Suprapubic skin (tissue), 4 donors: ENCODE measurements around the gene NKAIN1. TPM values are rescaled to one million over a fixed set of nuclear protein-coding genes. Genes with fewer than 3 reads are reported as not detected.

ENCODE experiments used
- DNase-seq, 2 donors: peaks; one replicate each; pipeline ENCODE4 v3.0.0-alpha.2; 2019; ENCODE audit warnings: low spot score in 2 of 2
- H3K27ac ChIP-seq: fragments of 200-600 bp; sonication (generic); one replicate; pipeline ENCODE4 v1.5.1; 2019
- H3K27me3 ChIP-seq: fragments of 200-600 bp; sonication (generic); one replicate; pipeline ENCODE4 v1.5.1; 2019
- H3K36me3 ChIP-seq: fragments of 200-600 bp; sonication (generic); one replicate; pipeline ENCODE4 v1.5.1; 2019
- H3K4me1 ChIP-seq: fragments of 200-600 bp; sonication (generic); one replicate; pipeline ENCODE4 v1.5.1; 2019
- H3K4me3 ChIP-seq: fragments of 200-600 bp; sonication (generic); one replicate; pipeline ENCODE4 v1.5.1; 2019; ENCODE audit warnings: mild to moderate bottlenecking
- H3K9me3 ChIP-seq: fragments of 200-600 bp; sonication (generic); one replicate; pipeline ENCODE4 v1.5.1; 2019
- EP300 ChIP-seq: sonication (generic); formaldehyde crosslinking; IDR thresholded peaks from one replicate; pipeline ENCODE4 v1.6.1; 2017; ENCODE audit warnings: antibody characterized with exemption
- POLR2A ChIP-seq, 2 donors: fragments of 450-650 bp; IDR thresholded peaks; one replicate each; pipeline ENCODE4 v1.6.1; 2017; ENCODE audit warnings: antibody characterized with exemption in 2 of 2, mild to moderate bottlenecking in 2 of 2, moderate library complexity in 2 of 2
- POLR2AphosphoS5 ChIP-seq, 3 donors: sonication (generic); formaldehyde crosslinking; IDR thresholded peaks; one replicate each; pipeline ENCODE4 v1.6.1; 2017; ENCODE audit warnings: antibody characterized with exemption in 3 of 3
- WGBS: methylation state at CpG from one replicate; pipeline ENCODE4 v1.1.5; 2018; 5-methylcytosine and 5-hydroxymethylcytosine counted together
- total RNA-seq, 4 donors: library from RNA; depleted of rRNA; stranded (reverse); fragments of >200 nt; gene quantifications; one replicate each; pipeline ENCODE4 v1.1.0, GENCODE V29; 2016
- TF ChIP-seq, protein P1 (sequence below), 2 donors: fragments of 200-600 bp in 1 of 2; fragments of 450-650 bp in 1 of 2; sonication (generic) in 1 of 2; IDR thresholded peaks; one replicate each; pipeline ENCODE4 v1.5.1; 2016 to 2019; ENCODE audit warnings: antibody characterized with exemption in 2 of 2, mild to moderate bottlenecking in 1 of 2, moderate library complexity in 1 of 2

NKAIN1 gene
- total RNA-seq, 4 donors from 2014 or later, result 0.64 to 2.5 (median 1.5) TPM

DNA sequence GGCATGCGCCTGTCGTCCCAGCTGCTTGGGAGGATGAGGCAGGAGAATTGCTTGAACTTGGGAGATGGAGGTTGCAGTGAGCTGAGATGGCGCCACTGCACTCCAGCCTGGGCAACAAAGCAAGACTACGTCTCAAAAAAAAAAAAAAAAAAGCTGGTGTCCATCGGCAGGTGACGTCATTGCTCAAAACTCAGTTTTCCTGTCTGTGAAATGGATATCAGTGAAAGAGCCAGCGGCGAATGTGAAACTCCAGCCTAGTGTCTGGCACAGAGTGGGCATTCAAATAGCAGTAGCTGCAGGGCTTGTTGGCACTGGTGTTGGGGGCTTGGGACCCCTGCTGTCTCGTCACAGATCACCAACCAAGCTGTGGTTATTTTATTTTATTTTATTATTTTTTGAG, 75.8 kb downstream of the NKAIN1 start:
- Histone ChIP-seq H3K27me3 (no peaks in the 10 kb centered on the region), H3K9me3 (no peaks in the 10 kb centered on the region), H3K4me3 (no peak overlapping the region), H3K36me3 (no peaks in the 10 kb centered on the region), H3K27ac (no peak overlapping the region), H3K4me1 (peaks cover 3% of the 10 kb centered on the region)
- TF ChIP-seq, protein P1, sequence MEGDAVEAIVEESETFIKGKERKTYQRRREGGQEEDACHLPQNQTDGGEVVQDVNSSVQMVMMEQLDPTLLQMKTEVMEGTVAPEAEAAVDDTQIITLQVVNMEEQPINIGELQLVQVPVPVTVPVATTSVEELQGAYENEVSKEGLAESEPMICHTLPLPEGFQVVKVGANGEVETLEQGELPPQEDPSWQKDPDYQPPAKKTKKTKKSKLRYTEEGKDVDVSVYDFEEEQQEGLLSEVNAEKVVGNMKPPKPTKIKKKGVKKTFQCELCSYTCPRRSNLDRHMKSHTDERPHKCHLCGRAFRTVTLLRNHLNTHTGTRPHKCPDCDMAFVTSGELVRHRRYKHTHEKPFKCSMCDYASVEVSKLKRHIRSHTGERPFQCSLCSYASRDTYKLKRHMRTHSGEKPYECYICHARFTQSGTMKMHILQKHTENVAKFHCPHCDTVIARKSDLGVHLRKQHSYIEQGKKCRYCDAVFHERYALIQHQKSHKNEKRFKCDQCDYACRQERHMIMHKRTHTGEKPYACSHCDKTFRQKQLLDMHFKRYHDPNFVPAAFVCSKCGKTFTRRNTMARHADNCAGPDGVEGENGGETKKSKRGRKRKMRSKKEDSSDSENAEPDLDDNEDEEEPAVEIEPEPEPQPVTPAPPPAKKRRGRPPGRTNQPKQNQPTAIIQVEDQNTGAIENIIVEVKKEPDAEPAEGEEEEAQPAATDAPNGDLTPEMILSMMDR (IDR thresholded peaks at IDR 0.05), result no peak
- TF ChIP-seq EP300 (no peak), POLR2AphosphoS5 (IDR thresholded peaks at IDR 0.05) (no peak), POLR2A (IDR thresholded peaks at IDR 0.05) (no peak)
- 85% methylated on average over 9 of the region's 9 CpGs for WGBS
- DNase-seq, result no peak

DNA sequence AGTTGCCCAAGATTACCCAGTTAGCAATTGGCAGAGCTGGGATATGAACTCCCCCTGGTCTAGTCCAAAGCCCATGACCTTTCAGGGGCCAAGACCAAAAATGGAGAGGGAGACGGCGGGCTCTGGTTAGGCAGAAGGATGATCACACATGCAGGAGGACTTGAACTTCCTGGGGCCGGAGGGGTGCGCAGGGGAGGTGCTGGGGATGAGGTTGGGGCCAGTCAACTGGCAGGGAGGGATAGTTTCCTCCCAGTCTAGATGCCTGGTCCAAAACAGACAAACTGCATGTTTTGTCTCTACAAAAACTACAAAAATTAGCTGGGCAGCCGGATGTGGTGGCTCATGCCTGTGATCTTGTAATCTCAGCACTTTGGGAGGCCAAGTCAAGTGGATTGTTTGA, 78.1 kb downstream of the NKAIN1 start:
- Histone ChIP-seq H3K27ac (no peak overlapping the region), H3K9me3 (no peaks in the 10 kb centered on the region), H3K4me3 (no peak overlapping the region), H3K4me1 (peaks cover 3% of the 10 kb centered on the region), H3K36me3 (no peaks in the 10 kb centered on the region), H3K27me3 (no peaks in the 10 kb centered on the region)
- 92% methylated on average over 5 of the region's 5 CpGs for WGBS
- DNase-seq, result no peak
- no peak for TF ChIP-seq POLR2AphosphoS5 (IDR thresholded peaks at IDR 0.05)
- TF ChIP-seq, protein P1 (IDR thresholded peaks at IDR 0.05), result no peak
- TF ChIP-seq POLR2A (IDR thresholded peaks at IDR 0.05), result no peak
- no peak for TF ChIP-seq EP300

DNA sequence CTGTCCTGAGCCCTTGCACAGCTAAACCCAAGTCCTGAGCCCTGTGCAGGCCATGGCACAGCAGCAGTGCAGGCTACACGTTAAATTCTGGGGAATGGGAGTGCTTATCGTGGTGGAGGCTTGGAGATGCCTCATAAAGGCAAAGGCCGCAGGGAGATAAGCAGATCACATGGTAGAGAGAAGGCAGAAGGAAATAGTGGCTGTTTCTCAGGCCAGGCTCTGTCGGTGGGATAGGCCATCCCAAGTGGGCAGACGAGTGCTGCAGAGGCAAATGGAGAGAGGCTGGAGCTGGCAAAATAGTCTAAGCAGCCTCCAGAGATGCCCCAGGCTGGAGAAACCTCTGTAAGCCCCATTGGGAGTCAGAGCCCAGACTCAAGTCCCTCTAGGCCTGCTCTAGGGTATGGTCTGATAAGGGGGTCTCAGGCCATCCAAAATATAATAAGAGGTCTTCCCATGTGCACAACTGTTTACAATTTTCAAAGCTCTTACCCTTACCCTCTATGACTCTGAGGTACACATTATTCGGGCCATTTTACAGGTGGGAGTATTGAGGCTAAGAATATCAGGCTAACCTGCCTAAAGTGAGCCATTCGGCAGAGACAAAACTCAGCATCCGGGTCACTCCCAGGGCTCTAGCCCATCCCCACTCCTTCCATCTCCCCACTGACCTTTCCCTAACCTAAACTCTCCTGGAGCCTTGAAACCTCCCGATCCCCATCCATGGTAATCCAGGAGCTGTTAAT, 79.6 kb downstream of the NKAIN1 start:
- TF ChIP-seq POLR2AphosphoS5 (IDR thresholded peaks at IDR 0.05), result no peak
- no peak for TF ChIP-seq POLR2A (IDR thresholded peaks at IDR 0.05)
- TF ChIP-seq EP300, result no peak
- TF ChIP-seq, protein P1 (IDR thresholded peaks at IDR 0.05), result no peak
- H3K36me3 ChIP-seq, result no peaks in the 10 kb centered on the region
- no peak overlapping the region for H3K4me3 ChIP-seq
- no peaks in the 10 kb centered on the region for H3K9me3 ChIP-seq
- no peak for DNase-seq
- H3K27ac ChIP-seq, result no peak overlapping the region
- peaks cover 13% of the 10 kb centered on the region for H3K4me1 ChIP-seq
- 82% methylated on average over 9 of the region's 9 CpGs for WGBS
- H3K27me3 ChIP-seq, result no peaks in the 10 kb centered on the region

DNA sequence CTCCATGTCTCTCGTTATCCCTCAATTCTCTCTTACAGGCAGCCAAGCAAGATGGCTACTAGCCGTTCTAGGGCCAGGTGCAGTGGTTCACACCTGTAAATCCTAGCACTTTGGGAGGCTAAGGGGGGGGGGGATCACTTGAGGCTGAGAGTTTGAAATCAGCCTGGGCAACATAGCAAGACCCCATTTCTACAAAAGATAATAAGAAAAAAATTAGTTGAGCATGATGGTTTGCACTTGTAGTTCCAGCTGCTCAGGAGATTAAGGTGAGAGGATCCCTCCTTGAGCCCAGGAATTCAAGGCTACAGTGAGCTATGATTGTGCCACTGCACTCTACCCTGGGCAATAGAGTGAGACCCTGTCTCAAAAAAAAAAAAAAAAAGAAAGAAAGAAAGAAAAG, 80.4 kb downstream of the NKAIN1 start:
- no peak for DNase-seq
- no peaks in the 10 kb centered on the region for H3K27me3 ChIP-seq
- WGBS, result 94% methylated on average over 2 of the region's 2 CpGs
- no peak for TF ChIP-seq POLR2AphosphoS5 (IDR thresholded peaks at IDR 0.05)
- H3K4me3 ChIP-seq, result no peak overlapping the region
- no peaks in the 10 kb centered on the region for H3K36me3 ChIP-seq
- H3K9me3 ChIP-seq, result no peaks in the 10 kb centered on the region
- peaks cover 18% of the 10 kb centered on the region for H3K4me1 ChIP-seq
- H3K27ac ChIP-seq, result no peak overlapping the region

DNA sequence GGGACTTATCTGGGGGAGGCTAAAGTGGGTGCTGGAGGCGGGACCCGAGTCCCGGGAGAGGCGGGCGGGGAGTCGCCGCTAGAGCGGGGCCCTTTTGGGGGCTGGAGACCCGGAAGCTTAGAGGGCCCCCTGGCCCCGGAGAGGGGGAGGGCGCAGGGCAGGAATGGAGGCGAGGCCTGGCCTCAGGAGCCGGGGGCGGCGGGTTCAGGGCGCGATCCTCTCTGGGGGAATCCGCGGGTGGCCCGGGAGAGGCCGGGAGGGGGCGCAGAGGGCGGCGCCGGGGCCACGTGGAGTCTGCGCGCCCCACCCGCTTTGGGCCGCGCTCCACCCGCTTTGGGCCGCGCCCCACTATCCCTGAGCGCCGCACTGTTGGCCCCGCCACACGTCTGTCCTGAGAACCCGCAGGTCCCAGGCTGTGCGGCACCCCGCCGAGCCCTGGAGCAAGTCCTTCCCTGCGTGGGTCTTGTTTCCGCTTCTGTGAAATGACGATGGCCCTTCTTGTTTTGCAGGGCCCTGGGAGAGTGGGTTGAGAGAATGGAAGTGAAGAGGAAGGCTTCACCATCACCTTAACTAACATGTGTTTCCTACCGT, 84.4 kb downstream of the NKAIN1 start:
- TF ChIP-seq POLR2AphosphoS5 (IDR thresholded peaks at IDR 0.05) (no peak), POLR2A (IDR thresholded peaks at IDR 0.05) (no peak), EP300 (no peak)
- TF ChIP-seq, protein P1 (IDR thresholded peaks at IDR 0.05), result peak in 1 of 2 donors; percentile 49
- DNase-seq, result peak; percentile 81 to 82
- peak overlapping the region; percentile 70 for H3K4me3 ChIP-seq
- peaks cover 20% of the 10 kb centered on the region for H3K4me1 ChIP-seq
- 1% methylated on average over 17 of the region's 46 CpGs for WGBS
- no peaks in the 10 kb centered on the region for H3K9me3 ChIP-seq
- peak overlapping the region; percentile 96 for H3K27ac ChIP-seq
- H3K36me3 ChIP-seq, result no peaks in the 10 kb centered on the region
- H3K27me3 ChIP-seq, result no peaks in the 10 kb centered on the region
